SHP77 treated with DMSO at 0.1 percent for 48 hours (cell line): Measurements from ENCODE around the gene ZGLP1.
A peak's percentile ranks its signal among the peaks of the same experiment; 100 is the strongest.
"Not testable (repeated sequence)": the region's sequence is repeated elsewhere in the genome, so short reads cannot be mapped to it uniquely, and the experiment has no call there.

ENCODE experiments used
- DNase-seq: peaks from one replicate; lab custom pipeline; 2025; lab: John Stamatoyannopoulos, UW

The ZGLP1 gene

GRCh38 chr19:10309423-10309822 lies at the start of gene ZGLP1:
Gene ZGLP1 (minus strand): TSS chr19:10309815.
- no peak for DNase-seq

GRCh38 chr19:10356431-10356830 lies 46.8 kb upstream of the ZGLP1 start:
- DNase-seq: no peak

- peak; percentile 1 for DNase-seq
Measured at GRCh38 chr19:10353793-10354391, 44.3 kb upstream of the ZGLP1 start.

- no peak for DNase-seq
Measured at GRCh38 chr19:10352764-10353671, 43.4 kb upstream of the ZGLP1 start.

- no peak for DNase-seq
Measured at GRCh38 chr19:10346509-10346908, 36.9 kb upstream of the ZGLP1 start.

- no peak for DNase-seq
Measured at GRCh38 chr19:10344780-10345179, 35.2 kb upstream of the ZGLP1 start.

- DNase-seq: no peak
Measured at GRCh38 chr19:10343495-10343894, 33.9 kb upstream of the ZGLP1 start.

GRCh38 chr19:10339977-10340376 lies 30.4 kb upstream of the ZGLP1 start:
- DNase-seq: no peak

- DNase-seq: no peak
Measured at GRCh38 chr19:10339380-10339960, 29.9 kb upstream of the ZGLP1 start, which contains the start of gene ICAM3. Gene ICAM3 (minus strand): TSS chr19:10339624. CDS start chr19:10339614, 10 bp downstream.

- no peak for DNase-seq
Measured at GRCh38 chr19:10338940-10339339, 29.3 kb upstream of the ZGLP1 start.

- not testable (repeated sequence) for DNase-seq
Measured at GRCh38 chr19:10336725-10337124, 27.1 kb upstream of the ZGLP1 start.

GRCh38 chr19:10335352-10335985 lies 25.9 kb upstream of the ZGLP1 start:
- DNase-seq: no peak

- DNase-seq: peak; percentile 14
Measured at GRCh38 chr19:10334588-10335351, 25.2 kb upstream of the ZGLP1 start.

GRCh38 chr19:10333758-10334587 lies 24.4 kb upstream of the ZGLP1 start:
- DNase-seq: no peak

GRCh38 chr19:10332965-10333757 lies 23.5 kb upstream of the ZGLP1 start, which contains the start of gene RAVER1:
Gene RAVER1 (minus strand): TSS chr19:10333529. CDS start chr19:10333507, 22 bp downstream.
- DNase-seq: peak; percentile 81

- no peak for DNase-seq
Measured at GRCh38 chr19:10332158-10332964, 22.7 kb upstream of the ZGLP1 start.

- DNase-seq: no peak
Measured at GRCh38 chr19:10329555-10329954, 19.9 kb upstream of the ZGLP1 start.

GRCh38 chr19:10328558-10329429 lies 19.2 kb upstream of the ZGLP1 start:
- DNase-seq: no peak
